GM21528 (cell line): ENCODE results near the gene SERPINB3.
"Not testable (repeated sequence)": the region's sequence is repeated elsewhere in the genome, so short reads cannot be mapped to it uniquely, and the experiment has no call there.

ENCODE experiments used
- ATAC-seq: cut with Tn5 transposase; IDR thresholded peaks from one replicate; pipeline ENCODE4 v1.9.1; 2021; ENCODE audit warnings: mild to moderate bottlenecking, moderate library complexity; ENCODE audit not compliant: unreplicated experiment, low FRiP score

SERPINB3 gene

DNA sequence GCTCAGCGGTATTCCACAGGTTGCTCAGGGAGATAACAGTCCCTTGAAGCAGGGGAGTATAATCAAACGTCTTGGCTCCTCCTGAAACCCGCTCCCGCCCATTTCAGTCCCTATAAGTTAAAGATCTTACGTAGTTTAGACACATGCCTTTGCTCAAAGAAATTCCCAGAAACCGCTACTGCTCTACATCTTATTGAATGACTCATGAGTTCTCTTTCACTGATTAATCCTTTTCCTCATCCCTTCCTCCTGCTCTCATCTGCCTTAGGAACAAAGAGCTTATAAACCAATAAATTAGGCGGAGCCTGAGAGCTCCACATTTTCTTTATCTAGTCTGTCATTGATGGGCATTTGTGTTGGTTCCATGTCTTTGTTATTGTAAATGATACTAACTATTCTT lies 13.5 kb downstream of the SERPINB3 start:
- ATAC-seq: no peak

DNA sequence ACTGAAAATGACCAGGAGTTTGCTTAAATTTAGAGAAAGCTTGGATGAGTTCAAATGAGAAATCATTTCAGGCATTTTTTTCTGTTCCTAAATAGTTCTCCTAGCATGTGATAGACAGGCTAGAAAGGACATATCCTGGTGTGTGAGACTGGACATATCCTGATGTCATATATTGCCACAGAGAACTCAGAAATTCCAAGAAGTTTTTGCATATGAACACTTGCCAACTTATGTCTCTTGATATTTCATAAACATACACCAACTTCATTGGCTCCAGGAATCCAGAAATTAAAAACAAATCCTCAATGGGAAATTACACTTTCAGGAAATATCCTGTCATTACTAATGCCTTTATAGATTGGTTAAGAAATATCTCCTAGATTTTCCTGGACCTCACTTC lies 14.8 kb downstream of the SERPINB3 start:
- no peak for ATAC-seq

DNA sequence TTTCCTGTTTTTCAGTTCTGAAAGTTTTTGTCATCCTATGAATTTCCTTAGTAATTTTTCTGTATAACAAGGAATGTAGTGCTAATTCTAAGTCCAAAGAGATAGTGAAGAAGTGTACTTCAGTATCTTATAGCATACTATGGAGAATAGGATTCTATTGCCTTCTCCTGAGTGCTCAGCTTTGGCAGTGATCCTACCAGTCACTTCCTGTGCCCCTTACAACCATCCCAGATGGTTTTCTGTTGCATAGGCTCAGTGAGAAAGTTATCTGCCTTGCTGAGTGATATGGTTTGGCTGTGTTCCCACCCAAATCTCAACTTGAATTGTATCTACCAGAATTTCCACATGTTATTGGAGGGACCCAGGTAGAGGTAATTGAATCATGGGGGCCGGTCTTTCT lies 17.0 kb downstream of the SERPINB3 start:
- ATAC-seq: not testable (repeated sequence)

DNA sequence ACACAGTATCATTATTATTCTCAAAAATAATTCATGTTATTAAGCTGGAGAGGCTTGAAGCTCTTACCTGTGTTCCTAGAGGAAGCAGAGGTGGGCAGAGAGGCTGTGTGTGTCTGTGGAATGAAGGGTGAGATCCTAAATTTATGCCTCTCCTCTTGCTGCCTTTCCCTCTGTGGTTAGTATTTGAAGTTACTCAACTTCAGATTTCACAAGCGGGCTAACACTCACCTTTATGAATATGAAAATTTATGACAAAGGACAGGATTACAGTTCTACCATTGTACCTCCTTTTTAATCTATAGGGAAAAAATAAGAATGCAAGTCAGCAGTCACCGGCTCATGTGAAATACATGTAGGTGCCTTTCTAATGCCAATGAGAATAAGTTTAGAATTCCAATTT lies 17.6 kb downstream of the SERPINB3 start, which contains the start of gene SERPINB4:
Gene SERPINB4 (minus strand): TSS at position 115 of the 400 bp plus-strand sequence. CDS start 679 bp downstream, outside the sequence.
- not testable (repeated sequence) for ATAC-seq

DNA sequence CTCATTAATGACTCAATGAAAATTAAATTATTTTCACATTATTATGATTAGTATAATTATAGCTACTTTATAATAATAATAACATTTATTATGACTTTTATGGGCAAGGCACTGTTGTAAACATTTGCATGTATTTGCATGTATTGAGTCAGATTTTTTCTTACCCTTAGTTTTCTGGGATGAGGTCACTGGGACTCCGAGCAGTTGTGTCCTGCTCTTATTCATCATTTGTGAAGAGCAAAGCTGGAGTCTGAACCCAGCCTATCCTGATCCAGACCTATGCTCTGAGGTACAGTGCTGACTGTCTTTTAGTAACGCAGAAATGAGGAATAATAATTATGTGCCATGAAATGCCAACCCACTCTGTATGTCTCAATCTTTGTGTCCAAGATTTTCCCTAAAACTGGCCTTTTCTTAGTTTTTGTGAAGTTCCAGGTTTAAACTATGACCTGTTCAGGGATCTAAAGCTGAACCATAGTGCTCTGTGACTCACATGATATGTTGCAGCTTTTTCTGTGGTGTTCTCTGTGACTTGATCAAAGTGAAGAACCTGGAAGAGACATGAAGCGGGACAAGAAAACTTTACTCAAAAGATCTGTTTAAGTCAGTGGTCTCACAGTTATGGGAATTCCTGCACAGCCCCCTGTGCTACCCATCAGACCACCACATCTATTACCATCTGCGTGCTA lies 18.9 kb downstream of the SERPINB3 start:
- not testable (repeated sequence) for ATAC-seq

DNA sequence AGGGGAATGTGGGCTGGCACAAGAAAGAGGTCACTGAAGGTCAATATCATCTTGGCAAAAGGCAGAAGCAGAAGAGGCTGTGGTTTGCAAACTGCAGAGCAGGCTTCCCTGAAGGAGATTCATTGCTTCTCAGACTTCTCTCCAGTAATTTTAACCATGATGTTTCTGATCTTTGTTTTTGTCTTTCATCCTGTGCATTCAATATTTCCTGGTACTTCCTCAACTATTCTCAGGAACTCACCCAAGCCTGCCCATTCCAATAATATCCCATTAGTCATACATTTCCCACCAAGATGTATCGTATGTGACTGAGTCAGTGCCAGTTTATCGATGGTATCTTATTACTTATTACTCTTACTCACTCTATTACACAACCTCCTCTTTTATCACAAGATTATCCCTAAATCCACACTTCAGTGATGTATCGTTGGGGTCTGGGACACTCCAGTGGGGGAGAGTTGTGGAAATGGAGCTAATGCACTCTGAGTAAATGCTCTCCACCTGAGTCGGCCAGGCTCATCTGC lies 20.5 kb downstream of the SERPINB3 start:
- not testable (repeated sequence) for ATAC-seq

DNA sequence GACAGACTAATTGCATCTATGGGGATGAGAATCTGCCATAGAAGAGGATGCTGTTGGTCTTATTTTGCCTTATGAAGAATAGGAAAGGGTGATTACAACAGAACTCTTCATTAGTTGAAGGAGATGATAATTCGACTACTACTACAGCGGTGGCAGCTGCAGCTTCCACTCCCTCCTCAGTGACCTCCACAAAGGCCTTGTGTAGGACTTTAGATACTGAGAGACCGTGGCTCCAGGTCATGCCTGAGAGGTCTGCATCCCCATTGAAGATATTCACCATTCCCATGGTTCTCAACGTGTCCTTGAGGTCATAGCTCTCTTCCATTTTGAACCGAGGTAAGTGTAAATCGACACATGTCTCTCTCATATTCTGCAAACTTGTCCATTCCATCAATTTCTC lies 24.0 kb downstream of the SERPINB3 start:
- no peak for ATAC-seq

DNA sequence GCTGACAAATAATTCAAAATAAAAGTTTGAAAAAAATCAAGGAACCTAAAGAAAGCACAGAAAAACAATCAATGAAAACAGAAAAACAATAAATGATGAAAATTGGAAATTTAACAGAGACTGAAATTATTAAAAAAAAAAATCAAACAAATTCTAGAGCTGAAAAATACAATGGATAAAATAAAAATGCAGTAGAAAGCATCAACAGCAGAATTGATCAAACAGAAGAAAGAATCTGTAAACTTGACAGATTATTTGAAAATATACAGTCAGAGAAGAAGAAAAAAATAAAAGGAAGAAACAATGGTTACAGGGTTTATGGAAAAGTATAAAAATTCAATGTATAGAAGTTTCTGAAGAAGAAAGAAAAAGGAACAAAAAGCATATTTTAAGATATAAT lies 33.9 kb downstream of the SERPINB3 start:
- no peak for ATAC-seq

DNA sequence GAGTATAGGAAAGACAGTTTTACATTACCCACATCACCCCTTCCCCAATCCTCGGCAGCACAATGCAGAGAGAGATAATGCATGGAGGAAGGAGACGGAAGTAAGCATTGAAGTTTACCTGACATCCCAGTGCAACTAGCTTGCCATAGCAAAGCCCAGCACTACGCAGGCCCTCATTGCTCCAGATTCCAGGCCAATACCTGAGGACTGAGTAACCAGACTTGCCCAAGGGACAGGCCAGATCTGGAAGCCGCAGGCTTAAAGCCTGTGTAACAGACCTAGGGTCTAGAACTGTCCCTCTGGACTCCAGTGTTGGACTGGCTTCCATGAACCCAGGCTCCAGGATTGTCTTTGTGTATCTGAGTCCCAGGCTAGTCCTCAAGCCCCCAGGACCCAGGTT lies 35.3 kb downstream of the SERPINB3 start:
- ATAC-seq: no peak

DNA sequence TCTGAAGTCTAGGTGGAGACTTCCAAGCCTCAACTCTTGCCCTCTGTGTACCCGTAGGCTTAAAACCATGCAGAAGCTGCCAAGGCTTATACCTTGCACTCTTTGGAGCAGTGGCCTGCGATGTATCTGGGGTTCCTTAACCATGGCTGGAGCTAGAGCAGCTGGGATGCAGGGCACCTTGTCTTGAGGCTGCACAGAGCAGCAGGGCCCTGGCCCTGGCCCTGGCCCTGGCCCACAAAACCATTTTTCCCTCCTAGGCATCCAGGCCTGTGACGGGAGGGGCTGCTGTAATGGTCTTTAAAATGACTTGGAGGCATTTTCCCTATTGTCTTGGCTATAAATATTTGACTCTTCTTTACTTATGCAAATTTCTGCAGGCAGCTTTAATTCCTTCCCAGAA lies 36.8 kb downstream of the SERPINB3 start:
- ATAC-seq: no peak

DNA sequence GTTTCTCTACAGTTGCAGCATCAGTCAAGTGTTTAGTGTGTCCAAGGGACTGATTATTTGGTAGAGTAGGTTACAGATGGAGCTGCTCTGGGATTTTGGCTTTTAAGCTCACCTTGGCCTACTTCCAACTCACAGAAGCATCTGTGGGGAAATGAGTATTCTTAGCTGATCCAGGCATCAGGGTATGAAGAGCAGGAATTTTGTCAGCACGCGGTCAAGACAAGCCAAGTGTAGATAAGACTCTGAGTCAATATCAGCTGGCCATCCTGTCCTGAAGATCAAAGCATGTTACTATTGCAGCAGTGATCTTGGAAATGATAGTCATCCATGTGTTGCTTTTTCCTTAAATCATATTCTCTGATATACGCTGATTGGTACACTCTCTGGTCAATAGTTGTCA lies 42.0 kb downstream of the SERPINB3 start:
- no peak for ATAC-seq

DNA sequence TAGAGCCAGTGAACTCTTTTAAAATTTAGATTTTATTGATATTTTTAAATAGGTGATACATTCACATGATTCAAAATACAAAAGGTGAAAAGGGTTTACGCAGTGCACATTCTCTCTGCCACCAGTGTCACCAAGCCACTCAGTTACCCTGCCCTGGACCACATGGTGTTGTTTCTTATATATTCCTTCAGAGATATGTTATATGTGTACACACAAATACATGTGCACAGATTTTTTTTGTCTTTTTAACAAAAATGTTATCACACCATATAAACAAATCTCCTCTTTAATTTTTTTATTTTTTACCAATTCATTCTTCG lies 43.8 kb downstream of the SERPINB3 start:
- no peak for ATAC-seq

DNA sequence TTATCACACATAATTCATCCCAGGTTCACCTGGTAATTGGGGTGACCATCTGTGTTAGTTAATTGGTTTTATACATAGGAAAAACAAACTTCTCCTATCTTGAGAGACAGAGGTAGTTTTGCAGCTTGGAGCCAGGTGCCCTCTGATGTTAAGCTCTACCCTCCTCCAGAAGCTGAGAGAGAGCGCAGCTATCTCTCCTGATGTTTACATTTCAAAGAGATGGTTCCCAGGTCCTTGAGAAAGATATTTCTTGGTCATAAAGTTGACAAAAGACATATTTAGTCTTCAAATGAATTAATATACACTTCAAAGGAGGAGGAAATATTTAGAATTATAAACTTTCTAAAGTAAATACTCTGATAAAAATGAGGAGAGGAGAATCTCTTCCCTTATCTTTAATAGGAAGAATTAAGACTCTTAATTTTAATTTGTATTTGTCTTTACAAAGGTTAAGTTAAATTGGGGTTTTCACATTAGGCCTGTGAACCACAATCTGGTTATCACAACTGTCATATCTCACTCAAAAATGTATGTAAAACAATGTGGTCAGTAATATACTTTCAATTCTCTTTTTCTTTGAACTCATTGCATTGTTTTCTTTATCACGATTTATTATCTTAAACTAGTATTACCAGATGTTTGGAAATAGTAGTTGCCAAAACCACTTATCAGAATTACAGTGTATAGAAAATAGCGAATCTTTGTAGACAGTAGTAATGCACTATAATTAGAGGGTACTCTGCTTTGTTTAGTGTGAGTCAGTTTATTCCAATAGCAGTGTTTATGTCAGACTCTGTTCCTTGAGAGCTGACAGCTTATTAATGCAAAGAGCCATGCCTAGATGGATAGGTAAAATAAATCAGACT lies 44.4 kb downstream of the SERPINB3 start:
- peak; percentile 76 for ATAC-seq

DNA sequence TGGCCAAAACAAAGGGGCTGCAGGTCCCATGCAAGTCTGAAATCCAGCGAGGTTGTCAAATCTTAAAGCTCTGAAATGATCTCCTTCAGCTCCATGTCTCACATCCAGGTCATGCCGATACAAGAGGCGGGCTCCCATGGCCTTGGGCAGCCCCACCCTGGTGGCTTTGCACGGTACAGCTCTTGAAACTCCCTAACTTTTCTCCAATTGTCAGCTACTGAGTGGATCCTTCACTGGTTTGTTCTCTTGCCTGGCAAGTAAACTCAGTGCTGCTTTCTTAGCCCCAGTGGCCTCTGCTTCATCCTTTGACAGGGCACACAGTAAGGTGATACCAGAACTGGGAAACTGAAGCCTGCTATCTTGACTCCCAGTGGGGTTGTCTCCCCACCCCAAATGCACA lies 48.3 kb downstream of the SERPINB3 start:
- ATAC-seq: no peak

DNA sequence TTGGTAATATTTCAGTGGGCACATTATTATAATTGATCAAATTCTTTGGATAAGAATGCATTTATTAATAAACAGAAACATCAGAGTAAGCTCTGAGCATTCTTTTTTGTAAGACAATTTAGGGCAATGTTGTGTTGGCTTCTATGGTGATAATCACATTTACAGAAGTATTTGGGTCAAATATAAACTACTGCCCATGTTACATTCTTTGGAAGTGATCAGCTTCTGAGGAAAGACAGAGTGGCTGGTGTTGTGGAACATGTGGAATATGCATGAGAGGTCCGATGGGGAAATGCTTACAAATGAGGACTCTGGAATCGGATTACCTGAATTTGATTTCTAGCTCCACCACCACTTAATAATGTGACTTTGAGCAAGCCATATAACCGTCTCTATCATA lies 55.2 kb downstream of the SERPINB3 start:
- ATAC-seq: no peak
